HG02642 (cell line): ENCODE data around the gene GABBR2.

Experiments used
- ATAC-seq: cut with Tn5 transposase; IDR thresholded peaks from one replicate; pipeline ENCODE4 v1.9.1; 2021; ENCODE audit warnings: mild to moderate bottlenecking; ENCODE audit not compliant: unreplicated experiment, poor library complexity

Gene GABBR2

DNA sequence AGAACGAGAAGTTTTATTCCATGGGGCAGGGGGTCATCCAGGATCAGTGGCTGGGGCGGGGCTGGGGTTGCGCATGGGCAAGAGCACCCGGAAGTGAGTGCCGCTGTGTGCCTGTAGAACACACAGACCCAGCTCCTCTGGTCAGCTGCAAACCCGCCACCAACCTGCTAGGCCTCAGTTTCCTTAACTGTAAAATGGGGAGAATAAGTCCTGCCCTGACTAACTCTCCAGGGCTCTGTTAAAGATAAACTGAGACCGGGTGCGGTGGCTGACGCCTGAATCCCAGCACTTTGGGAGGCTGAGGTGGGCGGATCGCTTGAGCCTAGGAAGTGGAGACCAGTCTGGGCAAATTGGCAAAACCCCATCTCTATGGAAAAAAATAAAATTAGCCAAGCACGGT lies 152.2 kb downstream of the GABBR2 start:
- no peak for ATAC-seq

DNA sequence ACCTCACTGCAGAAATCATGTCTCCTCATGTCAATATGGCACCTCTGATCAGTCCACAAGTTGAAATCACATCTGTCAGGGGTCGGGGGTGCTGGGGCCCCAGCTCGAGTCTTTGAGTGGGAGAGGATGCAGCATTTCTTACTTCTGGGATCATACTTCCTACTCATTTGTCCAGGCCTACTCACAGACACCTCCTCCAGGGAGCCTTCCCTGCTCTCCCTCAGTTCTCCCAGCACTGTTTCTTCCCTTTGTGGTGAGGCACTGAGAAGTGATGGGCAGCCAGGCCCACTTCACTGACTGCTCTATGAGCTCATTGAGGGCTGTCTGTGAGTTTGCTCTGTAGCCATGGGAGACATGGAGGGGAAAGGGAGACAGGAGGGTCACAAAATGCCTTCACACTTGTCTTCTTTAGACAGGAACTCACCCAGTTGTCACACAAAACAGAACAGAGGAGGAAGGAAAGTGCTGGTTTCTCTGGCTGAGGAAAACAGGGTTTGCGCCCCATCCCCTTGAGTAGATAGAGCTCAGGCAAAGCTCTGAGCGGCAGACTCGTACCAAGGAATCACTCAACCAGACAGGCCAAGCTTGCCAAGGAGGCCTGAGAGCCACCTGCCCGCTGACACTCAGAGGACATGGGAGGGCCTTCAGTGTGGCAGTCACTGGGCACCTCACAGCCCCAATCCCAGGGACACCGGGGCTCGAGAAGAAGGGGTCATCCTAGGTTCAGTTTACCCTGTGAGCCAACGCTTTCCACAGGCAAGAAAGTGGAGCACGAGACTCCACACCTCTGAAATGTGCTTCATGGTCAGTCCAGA lies 152.9 kb downstream of the GABBR2 start:
- ATAC-seq: no peak

DNA sequence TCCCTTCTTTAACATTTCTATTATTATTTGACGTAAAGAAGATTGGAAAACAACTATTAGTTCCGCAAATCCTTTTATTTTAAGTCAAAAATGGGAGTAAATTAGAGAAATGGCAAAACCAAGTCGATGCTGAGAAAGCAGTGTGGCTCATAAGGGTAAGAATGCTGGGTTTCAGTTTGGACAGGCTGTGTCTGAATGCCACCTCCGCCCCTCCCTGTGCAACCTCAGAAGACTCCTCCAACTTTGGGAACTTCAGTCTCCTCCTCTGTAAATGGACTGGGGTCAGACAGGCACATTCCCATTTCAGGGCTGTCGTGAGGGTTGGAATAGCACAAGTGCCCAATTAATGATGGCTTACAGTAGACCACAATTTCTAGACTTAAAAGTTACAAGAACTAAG lies 154.0 kb downstream of the GABBR2 start:
- ATAC-seq: no peak

DNA sequence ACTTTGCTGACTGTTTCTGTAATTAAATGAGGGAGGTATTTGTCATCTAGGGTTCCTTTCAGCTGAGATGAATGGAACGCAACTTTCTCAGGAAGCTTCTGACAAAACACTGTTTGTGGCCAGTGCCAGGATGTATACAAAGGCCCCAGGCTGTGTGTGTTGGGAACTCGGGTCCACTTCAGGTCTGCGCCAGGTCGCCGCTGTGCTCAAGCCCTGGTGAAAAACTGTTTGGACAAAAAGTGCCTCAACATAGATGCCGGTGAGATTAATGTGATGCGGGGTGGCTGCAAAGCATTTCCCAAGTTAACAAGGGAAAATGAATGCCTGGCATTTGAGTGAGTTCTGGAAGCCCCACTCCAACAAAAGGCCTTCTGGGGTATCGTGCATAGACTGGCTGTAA lies 156.4 kb downstream of the GABBR2 start:
- ATAC-seq: no peak

DNA sequence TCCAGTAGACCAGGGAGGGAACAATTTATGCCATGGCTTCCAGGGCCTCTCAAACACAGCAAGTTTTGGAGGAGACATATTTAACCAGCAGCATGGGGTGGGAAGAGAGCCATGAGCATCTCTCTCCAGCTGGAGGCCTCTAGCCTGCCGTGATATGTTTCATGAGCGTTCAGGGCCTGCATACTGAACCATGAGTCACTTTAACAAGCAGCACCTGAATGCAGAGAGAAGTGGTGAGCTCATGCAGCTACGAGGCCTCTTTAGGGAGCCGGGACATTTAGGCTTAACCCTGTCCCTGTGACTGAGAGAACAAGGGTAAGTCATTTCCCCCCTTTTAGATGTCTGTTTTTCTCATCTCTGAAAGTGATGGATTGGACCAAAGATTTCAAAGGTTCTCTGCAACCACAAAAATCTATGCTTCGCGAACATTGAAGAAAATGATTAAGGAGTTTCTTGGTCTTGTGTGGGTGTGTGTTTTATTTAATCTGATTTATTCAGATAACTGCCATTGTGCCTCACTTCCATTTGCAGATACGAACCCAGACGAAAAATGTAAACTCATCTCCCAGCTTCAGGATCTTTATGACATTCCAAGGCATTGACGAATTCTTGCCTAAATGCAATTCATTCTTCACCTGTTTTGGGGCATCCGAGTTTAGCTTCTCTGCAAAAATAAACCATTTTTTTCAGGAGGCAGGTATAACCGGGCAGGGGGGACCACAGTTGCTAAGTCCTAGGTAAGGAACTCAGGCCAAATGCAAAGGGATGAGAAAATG lies 157.0 kb downstream of the GABBR2 start:
- no peak for ATAC-seq

DNA sequence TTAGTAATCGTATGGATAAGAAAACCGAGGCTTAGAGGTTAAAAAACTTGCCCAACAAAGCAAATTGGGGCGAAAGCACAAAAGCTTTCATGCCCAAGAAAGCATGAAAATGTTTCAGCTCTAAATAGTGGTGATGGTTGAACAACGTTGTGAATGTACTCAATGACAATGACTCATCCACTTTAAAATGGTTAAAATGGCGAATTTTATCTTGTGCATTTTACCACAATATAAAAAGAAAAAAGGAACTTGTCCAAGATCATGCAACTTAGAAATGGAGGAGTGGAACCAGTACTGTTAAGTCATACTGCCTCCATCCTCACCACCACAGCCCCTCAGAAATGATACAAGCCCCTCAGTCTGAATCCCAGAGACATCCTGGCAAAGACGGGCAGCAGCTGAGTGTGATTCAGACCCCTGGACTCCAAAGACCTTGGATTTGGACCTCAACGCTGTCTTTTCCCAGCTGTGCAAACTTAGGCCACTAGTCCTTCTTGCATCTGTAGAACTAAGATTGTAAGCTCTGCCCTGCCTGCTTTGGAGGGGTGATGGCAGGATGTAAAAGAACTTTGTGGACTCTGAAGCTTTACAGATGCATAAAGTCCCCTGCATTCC lies 158.4 kb downstream of the GABBR2 start:
- ATAC-seq: no peak

DNA sequence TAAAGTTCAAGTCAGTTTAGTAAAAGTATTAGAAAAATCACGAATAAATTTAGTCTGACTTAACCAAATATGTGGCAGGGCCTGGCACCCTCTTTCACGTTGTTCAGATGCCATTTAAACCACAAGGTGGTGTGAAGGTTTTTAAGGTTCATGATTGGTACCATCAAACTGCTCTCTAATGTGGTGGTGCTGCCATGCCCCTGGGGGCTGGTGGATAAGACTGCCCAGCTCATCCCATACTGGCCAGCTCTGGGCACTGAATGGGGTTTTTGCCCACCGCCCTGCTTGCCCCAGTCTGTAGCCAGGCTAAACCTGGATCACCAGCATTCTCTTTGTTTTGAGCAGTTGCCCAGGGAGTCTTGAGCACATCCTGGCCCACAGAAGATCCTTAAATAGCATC lies 159.3 kb downstream of the GABBR2 start:
- no peak for ATAC-seq

DNA sequence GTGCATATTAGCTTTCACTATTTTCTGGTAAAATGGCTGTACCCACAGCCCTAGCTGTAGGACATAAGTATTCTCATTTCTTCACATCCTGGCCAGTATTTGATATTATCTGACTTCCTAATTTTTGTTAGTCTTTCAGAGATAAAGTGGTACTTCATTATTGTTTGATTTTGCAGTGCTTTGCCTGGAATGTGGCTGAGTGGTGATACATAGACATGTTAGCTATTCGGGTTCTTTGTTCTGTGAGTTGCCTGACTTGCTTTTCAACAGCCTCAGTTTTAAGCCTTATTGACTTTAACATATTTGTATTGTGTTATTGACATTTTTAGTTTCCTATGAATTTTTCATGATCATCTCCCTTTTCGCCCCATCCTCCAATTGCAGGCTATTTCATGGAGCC lies 161.1 kb downstream of the GABBR2 start:
- ATAC-seq: no peak

DNA sequence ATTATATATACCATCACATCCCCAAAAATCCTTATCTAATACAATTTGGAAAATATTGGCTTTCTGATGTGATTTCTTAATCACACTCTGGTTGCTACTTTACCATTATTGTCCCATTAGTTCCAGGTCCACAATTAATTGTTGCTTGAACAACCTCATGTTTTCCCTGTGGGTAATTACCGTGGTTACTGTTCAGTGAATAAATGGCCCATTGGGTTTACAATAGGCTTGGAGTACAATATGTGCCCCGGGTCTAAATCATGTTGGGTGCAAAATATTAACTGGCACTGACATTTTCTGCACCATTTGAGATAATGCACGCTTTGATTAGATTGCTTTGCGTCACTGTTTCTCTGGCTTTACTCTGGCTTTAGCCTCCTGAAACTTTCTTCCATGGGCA lies 163.7 kb downstream of the GABBR2 start:
- no peak for ATAC-seq

DNA sequence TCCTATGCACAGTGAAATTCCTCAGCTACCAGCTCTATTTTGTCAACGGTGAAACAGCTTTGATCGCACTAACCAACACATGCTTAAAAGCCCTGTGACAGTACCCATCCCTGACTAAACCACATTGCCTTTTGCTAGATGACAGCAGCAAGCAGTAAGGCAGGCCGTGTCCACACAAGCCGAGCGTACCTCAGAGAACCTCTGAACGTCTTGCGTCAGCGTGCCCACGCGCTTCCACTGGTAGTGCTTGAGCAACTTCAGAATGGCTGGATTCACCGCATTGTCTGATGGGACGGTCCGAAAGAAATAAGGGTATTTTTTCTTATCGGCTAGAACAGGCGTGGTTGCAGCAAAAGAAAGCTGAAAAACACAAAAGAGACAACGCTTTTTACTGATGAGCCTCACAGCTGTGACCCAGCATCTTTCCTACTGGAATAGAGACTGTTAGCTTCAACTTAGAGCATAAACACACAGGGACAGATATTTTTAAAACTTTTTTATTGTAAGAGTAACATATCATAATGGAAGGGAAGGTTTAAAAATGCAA lies 167.0 kb downstream of the GABBR2 start:
- no peak for ATAC-seq

DNA sequence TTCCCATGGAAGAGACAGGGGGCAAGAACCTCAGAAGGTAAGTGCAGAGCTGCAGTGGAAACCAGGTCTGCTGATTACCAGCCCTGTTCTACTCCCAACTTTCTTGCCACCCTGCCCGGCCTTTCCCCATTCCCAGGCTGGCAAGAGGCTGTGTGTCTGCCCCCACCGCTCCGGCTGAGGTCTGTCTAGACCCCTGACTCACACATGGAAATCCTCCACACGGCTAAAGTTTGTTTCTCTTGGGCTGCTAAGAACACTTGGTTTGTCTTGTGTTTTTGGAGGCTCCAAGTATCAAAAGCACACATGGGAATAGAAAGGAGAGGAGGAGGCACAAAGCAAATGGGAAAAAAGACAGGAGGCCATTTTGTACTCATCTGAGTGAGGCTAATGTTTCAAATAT lies 168.3 kb downstream of the GABBR2 start:
- no peak for ATAC-seq

DNA sequence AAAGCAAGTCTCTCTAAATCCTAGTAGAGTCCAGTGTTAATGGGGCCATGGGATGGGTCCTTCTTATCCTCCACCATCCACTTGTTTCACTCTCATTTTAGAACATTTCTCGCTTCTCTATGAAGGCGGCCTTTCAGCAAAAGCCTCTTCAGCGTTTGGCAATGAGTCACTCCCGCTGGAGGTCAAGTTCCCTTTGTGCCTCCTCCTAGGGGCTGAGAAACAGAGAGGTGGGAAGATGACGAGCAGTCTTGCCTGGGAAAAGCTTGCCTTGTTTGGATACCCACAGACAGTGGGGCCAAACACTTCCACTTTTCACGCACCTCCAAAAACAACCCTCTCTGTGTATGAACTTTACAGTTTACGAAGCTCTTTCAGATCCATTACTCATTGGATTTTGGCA lies 168.8 kb downstream of the GABBR2 start:
- no peak for ATAC-seq

DNA sequence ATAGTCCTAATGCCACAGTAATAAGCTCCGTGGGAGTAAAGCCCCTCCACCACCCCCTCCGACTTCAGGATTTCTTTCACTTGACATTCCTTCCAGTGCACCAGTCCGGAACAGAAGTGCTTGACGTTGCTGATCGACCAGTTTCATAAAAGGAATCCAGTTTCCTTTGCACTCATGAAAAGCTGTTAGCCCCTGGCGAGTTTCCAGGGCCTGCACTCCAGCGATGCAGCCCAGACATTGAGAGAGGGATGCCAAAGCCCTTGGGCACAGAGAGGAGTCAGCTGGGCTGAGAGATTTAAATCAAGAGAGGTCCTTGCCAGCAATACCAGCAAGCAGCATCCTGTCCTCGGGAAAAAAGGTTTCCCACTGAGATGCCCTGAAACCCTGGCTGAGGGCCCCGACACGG lies 170.1 kb downstream of the GABBR2 start:
- no peak for ATAC-seq

DNA sequence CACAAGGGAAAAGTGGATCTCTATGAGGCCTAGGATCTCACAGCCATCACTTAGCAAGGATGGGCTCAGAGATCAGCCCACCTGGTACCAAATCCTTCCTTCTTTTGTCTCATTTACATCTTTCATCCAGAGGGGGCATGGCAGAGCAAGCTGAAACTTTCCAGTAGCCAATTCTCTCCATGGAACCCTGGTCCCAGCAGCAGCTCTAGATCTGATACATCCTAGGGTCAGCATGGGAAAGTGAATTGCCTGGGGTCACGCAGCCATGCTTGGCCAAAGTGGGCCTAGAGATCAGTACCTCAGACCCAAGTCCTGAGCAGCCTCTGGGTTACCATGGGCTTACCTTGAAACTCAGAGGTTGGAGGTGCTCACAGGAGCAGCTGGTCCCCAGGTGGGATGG lies 170.5 kb downstream of the GABBR2 start:
- no peak for ATAC-seq

DNA sequence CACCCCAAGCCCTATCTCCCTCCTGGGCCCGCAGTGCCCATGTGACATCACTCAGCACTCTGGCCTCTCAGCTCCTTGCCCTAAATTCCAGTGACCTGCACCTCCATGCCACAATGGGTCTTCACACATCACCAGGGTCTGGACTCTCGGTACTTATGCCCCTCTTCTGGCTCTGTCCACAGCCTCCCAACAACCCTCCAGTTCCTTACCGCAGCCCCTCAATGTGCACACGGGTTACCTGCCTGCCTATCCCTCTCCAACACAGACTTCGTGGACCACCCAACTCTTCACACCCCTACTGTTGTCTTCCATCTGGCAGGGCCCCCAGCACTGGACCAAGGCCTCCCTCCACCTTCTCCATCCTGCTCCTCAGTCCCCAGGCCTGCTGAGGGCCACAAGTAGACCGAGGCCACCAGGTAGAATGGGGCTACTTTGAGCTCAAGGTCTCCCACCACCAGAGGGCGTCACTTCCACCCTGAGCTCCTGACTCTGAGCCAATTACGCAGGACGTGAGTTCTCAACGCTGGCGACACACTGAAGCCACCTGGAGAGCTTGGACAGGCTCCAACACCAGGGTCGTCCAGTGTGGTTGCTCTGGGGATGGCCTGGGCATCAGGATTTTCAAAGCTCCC lies 172.1 kb downstream of the GABBR2 start:
- no peak for ATAC-seq

DNA sequence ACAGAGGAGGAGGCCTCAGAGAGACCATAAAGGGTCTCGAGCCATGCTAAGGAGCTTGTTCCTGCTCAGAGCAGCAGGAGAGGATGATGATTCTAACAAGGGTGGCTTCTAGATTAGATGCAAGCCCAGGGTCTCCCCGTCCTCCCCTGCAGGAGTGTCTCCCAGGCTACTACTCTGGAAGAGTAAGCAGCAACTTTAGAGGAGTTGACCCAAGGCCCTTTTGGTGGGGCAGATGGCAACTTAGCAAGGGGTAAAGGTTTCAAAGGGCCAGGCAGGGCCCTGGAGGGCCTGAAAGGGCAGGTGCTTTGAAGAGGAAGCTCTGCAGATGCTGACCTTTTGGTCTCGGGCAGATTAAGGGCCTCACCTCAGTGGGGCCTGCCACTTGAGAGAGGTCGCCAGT lies 174.9 kb downstream of the GABBR2 start:
- no peak for ATAC-seq

DNA sequence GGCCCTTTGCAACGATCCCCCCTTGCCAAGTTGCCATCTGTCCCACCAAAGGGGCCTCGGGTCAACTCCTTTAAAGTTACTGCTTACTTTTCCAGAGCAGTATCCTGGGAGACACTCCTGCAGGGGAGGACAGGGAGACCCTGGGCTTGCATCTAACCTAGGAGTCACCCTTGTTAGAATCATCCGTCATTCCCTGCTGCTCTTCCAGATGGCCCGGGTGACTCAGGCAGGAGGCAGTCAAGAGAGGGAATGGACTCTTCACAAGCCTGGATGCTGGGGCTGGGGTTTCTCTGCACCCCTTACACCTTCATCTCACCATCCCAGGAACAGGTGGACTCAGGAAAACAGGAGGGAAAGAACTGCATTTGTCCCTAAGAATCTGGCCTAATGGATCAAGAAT lies 175.6 kb downstream of the GABBR2 start:
- ATAC-seq: no peak

DNA sequence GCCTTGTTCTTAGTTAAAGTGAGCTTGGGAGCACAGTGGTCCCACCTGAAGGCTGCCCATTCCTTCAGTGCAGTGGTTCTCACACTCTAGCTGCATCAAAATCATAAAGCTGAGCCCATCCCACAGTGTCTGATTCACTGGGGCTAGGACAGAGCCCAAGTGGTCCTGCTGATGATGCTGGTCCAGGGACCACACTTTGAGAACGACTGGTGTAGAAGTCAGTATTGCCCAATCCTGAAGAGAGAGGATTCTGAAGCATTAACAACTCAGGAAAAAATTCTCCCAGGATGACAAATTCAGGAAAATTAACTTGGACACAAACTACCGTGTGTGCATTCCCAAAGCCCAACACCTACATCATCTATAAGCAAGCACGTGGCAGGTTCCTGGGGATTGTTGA lies 176.2 kb downstream of the GABBR2 start:
- ATAC-seq: no peak

DNA sequence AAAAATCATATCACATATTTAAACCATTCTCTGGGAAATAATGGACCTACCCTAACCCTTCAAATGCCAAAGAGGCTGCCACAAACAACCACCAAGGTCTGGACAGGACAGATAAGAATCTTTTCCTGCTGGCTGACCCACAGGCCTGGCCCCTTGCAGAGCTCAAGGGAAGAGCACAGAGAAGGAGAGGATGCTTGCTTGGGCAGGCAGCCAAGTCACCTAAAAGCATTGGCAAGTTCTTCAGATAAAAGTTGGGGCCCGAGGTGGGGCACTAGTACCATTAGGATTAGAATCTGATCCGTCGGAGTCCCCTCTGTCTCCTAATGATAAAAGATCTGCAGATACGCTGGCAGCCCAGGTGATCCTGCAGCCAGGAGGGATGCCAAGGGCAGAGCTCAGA lies 176.6 kb downstream of the GABBR2 start:
- ATAC-seq: no peak

DNA sequence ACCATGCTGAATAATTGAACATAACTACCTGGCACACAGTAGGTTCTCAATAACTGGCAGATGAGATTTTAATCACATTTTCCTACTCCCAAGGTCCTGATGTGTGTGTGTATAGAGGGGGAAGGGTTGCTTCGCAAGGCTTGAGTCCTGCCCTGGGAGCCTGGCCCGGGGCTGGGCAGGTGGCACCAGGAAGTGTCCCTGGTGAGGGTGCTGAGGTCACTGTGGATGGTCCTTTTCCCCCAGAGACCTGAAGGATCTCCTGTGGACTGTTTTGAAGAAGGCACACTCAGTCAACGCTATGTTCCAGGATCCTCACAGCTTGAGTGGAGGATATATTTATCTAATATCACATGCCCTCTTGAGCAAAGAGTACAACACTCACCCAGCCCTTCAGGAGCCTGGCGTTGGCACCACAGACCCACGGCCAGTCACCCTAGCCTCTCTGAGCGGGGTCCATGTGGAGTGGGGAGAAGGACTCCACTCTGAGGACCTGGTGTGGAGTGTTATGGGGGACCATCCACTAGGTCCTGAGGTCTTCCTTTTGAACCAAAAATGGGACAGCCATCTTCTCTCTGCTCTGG lies 177.8 kb downstream of the GABBR2 start:
- ATAC-seq: no peak
